ENCODE results near the gene CLEC11A.

DNA sequence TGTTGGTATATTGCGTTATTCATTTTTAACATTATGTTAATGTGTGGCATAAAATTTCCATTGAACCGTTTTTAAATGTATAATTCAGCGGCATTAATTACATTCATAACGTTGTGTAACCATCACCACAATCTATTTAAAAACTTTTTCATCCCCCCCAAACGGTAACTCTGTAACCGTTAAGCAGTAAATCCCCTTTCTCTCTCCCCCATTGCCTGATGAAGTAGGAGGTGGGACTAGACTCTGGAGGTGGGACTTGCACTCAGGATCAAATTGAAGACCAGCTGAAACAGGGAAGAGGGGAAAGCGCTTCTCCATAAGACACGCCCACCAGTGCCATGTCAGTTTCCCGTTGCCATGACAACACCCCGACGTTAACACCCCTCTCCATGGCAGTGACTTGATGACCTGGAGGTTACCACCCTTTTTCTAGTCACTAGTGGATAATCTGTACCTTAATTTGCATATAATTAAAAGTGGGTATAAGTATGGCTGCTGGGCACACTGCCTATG, 16.8 kb downstream of the CLEC11A start:
- TF ChIP-seq NFRKB (IDR thresholded peaks at IDR 0.05) = no peak
- TF ChIP-seq SP1 (IDR thresholded peaks at IDR 0.05) = no peak
- TF ChIP-seq FOXM1 (IDR thresholded peaks at IDR 0.05; ENCODE audit: borderline replicate concordance) = no peak
- TF ChIP-seq TARDBP (IDR thresholded peaks at IDR 0.05) = no peak
- TF ChIP-seq FOXA1 (IDR thresholded peaks at IDR 0.05) = no peak
- no peak for TF ChIP-seq SUZ12 (IDR thresholded peaks at IDR 0.05)
- TF ChIP-seq ELF4 (IDR thresholded peaks at IDR 0.05) = no peak
- no peak for TF ChIP-seq ZNF384 (IDR thresholded peaks at IDR 0.05)
- no peak for TF ChIP-seq HDGF (IDR thresholded peaks at IDR 0.05; ENCODE audit: borderline replicate concordance)
- TF ChIP-seq FOXK2 (IDR thresholded peaks at IDR 0.05) = no peak
- TF ChIP-seq, protein P1, sequence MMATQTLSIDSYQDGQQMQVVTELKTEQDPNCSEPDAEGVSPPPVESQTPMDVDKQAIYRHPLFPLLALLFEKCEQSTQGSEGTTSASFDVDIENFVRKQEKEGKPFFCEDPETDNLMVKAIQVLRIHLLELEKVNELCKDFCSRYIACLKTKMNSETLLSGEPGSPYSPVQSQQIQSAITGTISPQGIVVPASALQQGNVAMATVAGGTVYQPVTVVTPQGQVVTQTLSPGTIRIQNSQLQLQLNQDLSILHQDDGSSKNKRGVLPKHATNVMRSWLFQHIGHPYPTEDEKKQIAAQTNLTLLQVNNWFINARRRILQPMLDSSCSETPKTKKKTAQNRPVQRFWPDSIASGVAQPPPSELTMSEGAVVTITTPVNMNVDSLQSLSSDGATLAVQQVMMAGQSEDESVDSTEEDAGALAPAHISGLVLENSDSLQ (IDR thresholded peaks at IDR 0.05) = peak; percentile 44

Measured in HEK293T (cell line).